IMR-90 (cell line): ENCODE results near the gene FYCO1. TPM values are rescaled to one million over a fixed set of nuclear protein-coding genes. Genes with fewer than 3 reads are reported as not detected.

ENCODE experiments used
- ATAC-seq: fragments of 200-7000 bp; cut with Tn5 transposase; 2 replicates; pipeline ENCODE4 v1.9.1; 2020; ENCODE audit warnings: low read depth, mild to moderate bottlenecking, moderate library complexity
- BruUV-seq: library from RNA; stranded (reverse); fragments of 400-500 nt; replicated peaks from 2 replicates; lab custom pipeline; 2021; lab: Mats Ljungman, UMichigan
- CTCF ChIA-PET: fragments of 300-600 bp; formaldehyde crosslinking; extraction: SDS; loops from one replicate; lab custom pipeline; 2021; ENCODE audit warnings: antibody characterized with exemption; lab: Yijun Ruan, JAX
- POLR2A ChIA-PET: fragments of 300-600 bp; sonication (Branson Sonifier 250); formaldehyde crosslinking; loops from one replicate; lab custom pipeline; 2022; ENCODE audit warnings: antibody characterized with exemption; ENCODE audit not compliant: unreplicated experiment; lab: Charles Lee
- DNase-seq: peaks from one replicate; pipeline ENCODE4 v3.0.0; 2013
- H2AFZ ChIP-seq: replicated peaks from 2 replicates; pipeline ENCODE3; 2013; ENCODE audit warnings: low read length, mild to moderate bottlenecking; ENCODE audit not compliant: poor library complexity
- H2AK5ac ChIP-seq: 2 replicates; pipeline ENCODE4 v1.6.1; 2013; ENCODE audit warnings: low read depth, low read length, inconsistent platforms
- H2AK9ac ChIP-seq: replicated peaks from 2 replicates; pipeline ENCODE3; 2013; ENCODE audit warnings: mild to moderate bottlenecking, low read depth, low read length, moderate library complexity; ENCODE audit not compliant: poor library complexity
- H2BK120ac ChIP-seq: 2 replicates; pipeline ENCODE4 v1.6.1; 2013; ENCODE audit warnings: low read depth, low read length, inconsistent platforms
- H2BK15ac ChIP-seq: 3 replicates; pipeline ENCODE4 v1.6.1; 2013; ENCODE audit warnings: low read depth, low read length, inconsistent platforms
- H2BK20ac ChIP-seq: 2 replicates; pipeline ENCODE4 v1.6.1; 2013; ENCODE audit warnings: low read depth, mild to moderate bottlenecking, inconsistent platforms, low read length, moderate library complexity
- H2BK5ac ChIP-seq: 2 replicates; pipeline ENCODE4 v1.6.1; 2013; ENCODE audit warnings: mild to moderate bottlenecking, low read depth, low read length, inconsistent platforms; ENCODE audit not compliant: poor library complexity, severe bottlenecking
- H3K14ac ChIP-seq: replicated peaks from 2 replicates; pipeline ENCODE4 v1.6.1; 2013; ENCODE audit warnings: low read depth, low read length, inconsistent platforms
- H3K18ac ChIP-seq: 2 replicates; pipeline ENCODE4 v1.6.1; 2013; ENCODE audit warnings: low read depth, low read length, control low read depth
- H3K23ac ChIP-seq: 2 replicates; pipeline ENCODE4 v1.6.1; 2013; ENCODE audit warnings: low read depth, low read length, inconsistent platforms
- H3K27ac ChIP-seq: 2 replicates; pipeline ENCODE4 v1.5.1; 2013; ENCODE audit warnings: mild to moderate bottlenecking, control low read depth, low read length; ENCODE audit not compliant: insufficient read depth
- H3K27me3 ChIP-seq: 2 replicates; pipeline ENCODE4 v1.6.1; 2013; ENCODE audit warnings: low read length; ENCODE audit not compliant: control insufficient read depth, insufficient read depth
- H3K36me3 ChIP-seq: 2 replicates; pipeline ENCODE4 v1.6.1; 2013; ENCODE audit warnings: low read length, mixed read lengths; ENCODE audit not compliant: control insufficient read depth, insufficient read depth
- H3K4ac ChIP-seq: 2 replicates; pipeline ENCODE4 v1.6.1; 2013; ENCODE audit warnings: low read depth, low read length, inconsistent platforms
- H3K4me1 ChIP-seq: 2 replicates; pipeline ENCODE4 v1.6.1; 2013; ENCODE audit warnings: low read length, mixed read lengths; ENCODE audit not compliant: control insufficient read depth, insufficient read depth
- H3K4me2 ChIP-seq: 2 replicates; pipeline ENCODE4 v1.6.1; 2013; ENCODE audit warnings: low read depth, mild to moderate bottlenecking, control low read depth, low read length, moderate library complexity
- H3K4me3 ChIP-seq: 2 replicates; pipeline ENCODE4 v1.5.1; 2013; ENCODE audit warnings: low read depth, mild to moderate bottlenecking, control low read depth, low read length, moderate library complexity; ENCODE audit not compliant: insufficient read depth
- H3K56ac ChIP-seq: 2 replicates; pipeline ENCODE4 v1.6.1; 2013; ENCODE audit warnings: low read length, inconsistent platforms; ENCODE audit not compliant: insufficient read depth; ENCODE audit errors: extremely low read depth
- H3K79me1 ChIP-seq, 2 experiments: 2 replicates each; pipeline ENCODE4 v1.6.1; 2013; ENCODE audit warnings: low read length in 2 of 2, inconsistent platforms in 1 of 2, low read depth in 1 of 2
- H3K9ac ChIP-seq: 2 replicates; pipeline ENCODE4 v1.6.1; 2013; ENCODE audit warnings: low read depth, low read length, control low read depth
- H3K9me1 ChIP-seq: 2 replicates; pipeline ENCODE4 v1.6.1; 2013; ENCODE audit warnings: low read length, inconsistent platforms; ENCODE audit not compliant: insufficient read depth
- H3K9me3 ChIP-seq: 2 replicates; pipeline ENCODE4 v1.6.1; 2013; ENCODE audit warnings: low read length; ENCODE audit not compliant: control insufficient read depth, insufficient read depth
- H4K20me1 ChIP-seq: 2 replicates; pipeline ENCODE4 v1.6.1; 2013; ENCODE audit warnings: low read length, inconsistent platforms; ENCODE audit not compliant: insufficient read depth
- H4K5ac ChIP-seq: 2 replicates; pipeline ENCODE4 v1.6.1; 2013; ENCODE audit warnings: mild to moderate bottlenecking, low read depth, low read length, control low read depth
- H4K8ac ChIP-seq, 2 experiments: 2 replicates each; pipeline ENCODE4 v1.6.1; 2013; ENCODE audit warnings: low read depth in 2 of 2, low read length in 2 of 2, control low read depth in 1 of 2, inconsistent platforms in 1 of 2
- H4K91ac ChIP-seq: 2 replicates; pipeline ENCODE4 v1.6.1; 2013; ENCODE audit warnings: low read depth, low read length, inconsistent platforms; ENCODE audit not compliant: insufficient read depth
- NFE2L2 ChIP-seq: fragments of 150-350 bp; IDR thresholded peaks from 2 replicates; pipeline ENCODE4 v1.6.1; 2016; ENCODE audit warnings: low read depth, mild to moderate bottlenecking, low read length
- WGBS, 2 experiments: methylation state at CpG; one replicate each; pipeline versions ENCODE4 v1.1.5 to v1.1.7; 2013; ENCODE audit warnings: missing lambda C conversion rate in 2 of 2; ENCODE audit not compliant: insufficient read length in 1 of 2; ENCODE audit errors: extremely low coverage in 2 of 2; 5-methylcytosine and 5-hydroxymethylcytosine counted together
- dilution Hi-C: fragments of 300-500 bp; cut with HindIII; formaldehyde crosslinking; loops from one replicate; pipeline ENCODE4 v1.14.3; 2018; ENCODE audit warnings: low sequenced_read_pairs; ENCODE audit not compliant: unreplicated experiment
- in situ Hi-C: fragments of 300-500 bp; cut with MboI; formaldehyde crosslinking; loops from 3 replicates; pipeline ENCODE4 v1.14.3; 2019; ENCODE audit warnings: low sequenced_read_pairs, inconsistent platforms, mixed read lengths
- intact Hi-C: fragments of 100-400 bp; cut with micrococcal nuclease; formaldehyde crosslinking; loops from 2 replicates; pipeline ENCODE4 v1.10.0; 2022
- polyA plus RNA-seq, 3 experiments: library from polyadenylated mRNA; depleted of rRNA; stranded (reverse); fragments of >200 nt; gene quantifications; 2 replicates each; pipeline ENCODE4 v1.2.3, GENCODE V29; 2012; ENCODE audit warnings: low replicate concordance in 1 of 3
- total RNA-seq: library from RNA; depleted of rRNA; stranded (reverse); fragments of >200 nt; gene quantifications from 2 replicates; pipeline ENCODE4 v1.2.3, GENCODE V29; 2012
- TF ChIP-seq, protein P1 (sequence below): conservative IDR thresholded peaks from 2 replicates; pipeline ENCODE4 v1.5.1; 2012; ENCODE audit warnings: mild to moderate bottlenecking, low read depth, low read length, improper control_type of control experiment

The FYCO1 gene
- total and polyA plus RNA-seq, 2 of the 4 experiments (the other 2 are of a cell fraction) = 13.7 to 20.1 TPM

- no peak for DNase-seq
- ATAC-seq = no peak
- Histone ChIP-seq H3K14ac (peak overlapping the region; percentile 69), H3K4me1 (peaks cover 33% of the 10 kb centered on the region), H3K27me3 (no peaks in the 10 kb centered on the region), H3K9ac (no peak overlapping the region), H3K79me1 (peaks cover 0 to 4% of the 10 kb centered on the region in 2 experiments; a peak in 1 of 4 replicates), H3K9me1 (peaks cover 42% of the 10 kb centered on the region), H2BK15ac (peak overlapping the region; percentile 86; the same call in 2 of the 3 replicates), H3K4me2 (no peak overlapping the region), H4K8ac (peak overlapping the region; percentile 44 to 75), H2AK9ac (no peak overlapping the region), H2AK5ac (peak overlapping the region; percentile 85), H3K27ac (peak overlapping the region; percentile 82), H3K56ac (peak overlapping the region; percentile 14; the same call in 1 of the 2 replicates), H3K23ac (peak overlapping the region; percentile 54), H4K91ac (peak overlapping the region; percentile 95), H3K18ac (peak overlapping the region; percentile 98), H2BK120ac (peak overlapping the region; percentile 89), H3K4me3 (no peak overlapping the region), H3K36me3 (peaks cover 34% of the 10 kb centered on the region), H2AFZ (no peak overlapping the region), H2BK5ac (peak overlapping the region; percentile 76), H2BK20ac (peak overlapping the region; percentile 83), H3K4ac (peak overlapping the region; percentile 98), H4K20me1 (peaks cover 7% of the 10 kb centered on the region; the same call in 1 of the 2 replicates), H4K5ac (peak overlapping the region; percentile 90), H3K9me3 (no peaks in the 10 kb centered on the region)
- in situ Hi-C loops = loop anchor here (10.0 kb wide), 1 partner anchor 428 kb away; the partner anchor contains the start of gene CCR5
- dilution Hi-C loops = no loop called here
- TF ChIP-seq, protein P1, sequence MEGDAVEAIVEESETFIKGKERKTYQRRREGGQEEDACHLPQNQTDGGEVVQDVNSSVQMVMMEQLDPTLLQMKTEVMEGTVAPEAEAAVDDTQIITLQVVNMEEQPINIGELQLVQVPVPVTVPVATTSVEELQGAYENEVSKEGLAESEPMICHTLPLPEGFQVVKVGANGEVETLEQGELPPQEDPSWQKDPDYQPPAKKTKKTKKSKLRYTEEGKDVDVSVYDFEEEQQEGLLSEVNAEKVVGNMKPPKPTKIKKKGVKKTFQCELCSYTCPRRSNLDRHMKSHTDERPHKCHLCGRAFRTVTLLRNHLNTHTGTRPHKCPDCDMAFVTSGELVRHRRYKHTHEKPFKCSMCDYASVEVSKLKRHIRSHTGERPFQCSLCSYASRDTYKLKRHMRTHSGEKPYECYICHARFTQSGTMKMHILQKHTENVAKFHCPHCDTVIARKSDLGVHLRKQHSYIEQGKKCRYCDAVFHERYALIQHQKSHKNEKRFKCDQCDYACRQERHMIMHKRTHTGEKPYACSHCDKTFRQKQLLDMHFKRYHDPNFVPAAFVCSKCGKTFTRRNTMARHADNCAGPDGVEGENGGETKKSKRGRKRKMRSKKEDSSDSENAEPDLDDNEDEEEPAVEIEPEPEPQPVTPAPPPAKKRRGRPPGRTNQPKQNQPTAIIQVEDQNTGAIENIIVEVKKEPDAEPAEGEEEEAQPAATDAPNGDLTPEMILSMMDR = no peak
- peak; percentile 46; the same call in 1 of the 2 replicates for TF ChIP-seq NFE2L2
- intact Hi-C loops = no loop called here
- POLR2A ChIA-PET = no interaction called here
- CTCF ChIA-PET = interaction anchor here (0.9 to 2.8 kb wide), 3 partner anchors 8 to 132 kb away, joined by 3 to 9 read pairs (median 5); no protein-coding TSS in a partner anchor
- BruUV-seq = no TSS peak
- WGBS, 2 experiments = 96% methylated on average over 3 of the region's 3 CpGs; no CpG with 5 or more reads in 1 of the 2 experiments
Measured at GRCh38 chr3:45946875-45947274, 48.7 kb downstream of the FYCO1 start.
